Uterus (tissue), 4 donors: ENCODE results near the gene ABCC6. TPM values are rescaled to one million over a fixed set of nuclear protein-coding genes. Genes with fewer than 3 reads are reported as not detected.
A peak's percentile ranks its signal among the peaks of the same experiment; 100 is the strongest.

Experiments
- DNase-seq, 2 donors: peaks; one replicate each; pipeline ENCODE4 v3.0.0-alpha.2; 2019 to 2020
- H3K27ac ChIP-seq, 2 donors: fragments of 200-600 bp; sonication (generic); 1 replicate in 1 of 2; 2 replicates in 1 of 2; pipeline ENCODE4 v1.5.1; 2016 to 2018
- H3K27me3 ChIP-seq, 2 donors: fragments of 200-600 bp; sonication (generic); one replicate each; pipeline ENCODE4 v1.5.1; 2018 to 2019; ENCODE audit warnings: control low read depth in 1 of 2
- H3K36me3 ChIP-seq, 2 donors: fragments of 200-600 bp; sonication (generic); one replicate each; pipeline ENCODE4 v1.5.1; 2019; ENCODE audit warnings: control low read depth in 1 of 2
- H3K4me1 ChIP-seq, 2 donors: fragments of 200-600 bp; sonication (generic); one replicate each; pipeline ENCODE4 v1.5.1; 2018 to 2019; ENCODE audit warnings: control low read depth in 1 of 2
- H3K4me3 ChIP-seq, 2 donors: fragments of 200-600 bp; sonication (generic); 1 replicate in 1 of 2; 2 replicates in 1 of 2; pipeline ENCODE4 v1.5.1; 2018 to 2019; ENCODE audit warnings: mild to moderate bottlenecking in 1 of 2
- H3K9me3 ChIP-seq, 2 donors: fragments of 200-600 bp; sonication (generic); one replicate each; pipeline ENCODE4 v1.5.1; 2019; ENCODE audit warnings: control low read depth in 1 of 2
- POLR2A ChIP-seq, 2 donors: fragments of 450-650 bp; IDR thresholded peaks; one replicate each; pipeline ENCODE4 v1.6.1; 2016; ENCODE audit warnings: antibody characterized with exemption in 2 of 2, mild to moderate bottlenecking in 1 of 2, moderate library complexity in 1 of 2
- intact Hi-C: fragments of 100-400 bp; cut with DNase I; formaldehyde crosslinking; loops from one replicate; pipeline ENCODE4 v1.15.1; 2023; ENCODE audit warnings: low total_unique reads
- total RNA-seq, 4 donors: library from RNA; depleted of rRNA in 3 of 4; stranded (reverse); fragments of >200 nt in 3 of 4; gene quantifications; one replicate each; pipeline versions ENCODE4 v1.1.0 to v1.2.4, GENCODE V29; 2014 to 2023
- TF ChIP-seq, protein P1 (sequence below), 4 experiments: fragments of 200-600 bp in 2 of 4; fragments of 450-650 bp in 2 of 4; sonication (generic) in 2 of 4; IDR thresholded peaks; one replicate each; pipeline ENCODE4 v1.5.1; 2016 to 2019; ENCODE audit warnings: antibody characterized with exemption in 4 of 4, mild to moderate bottlenecking in 2 of 4, moderate library complexity in 1 of 4
- donor health status: DM: yes; HTN: yes; CAD: no.

Gene ABCC6
- total RNA-seq, 4 donors from 2014 or later, result 0.29 to 7.6 (median 1.3) TPM; not detected in 1

DNA sequence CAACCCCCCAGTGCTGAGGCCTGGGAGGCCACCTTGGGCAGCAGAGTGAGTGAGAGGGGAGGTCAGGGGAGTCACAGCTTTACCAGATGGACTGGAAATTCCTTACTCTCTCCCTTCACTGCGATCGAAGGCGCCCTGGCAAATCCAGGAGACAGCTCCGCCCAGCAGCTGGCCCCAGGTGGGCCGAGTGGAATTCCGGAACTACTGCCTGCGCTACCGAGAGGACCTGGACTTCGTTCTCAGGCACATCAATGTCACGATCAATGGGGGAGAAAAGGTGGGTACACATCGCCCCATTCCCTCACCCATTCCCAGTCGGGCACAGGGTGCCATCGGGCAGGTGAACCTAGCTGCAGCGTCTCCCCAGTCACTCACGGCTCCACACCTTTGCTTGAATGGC lies 91.6 kb downstream of the ABCC6 start:
- Histone ChIP-seq H3K27ac (no peak overlapping the region), H3K27me3 (no peaks in the 10 kb centered on the region), H3K36me3 (no peaks in the 10 kb centered on the region), H3K4me3 (no peak overlapping the region), H3K9me3 (no peaks in the 10 kb centered on the region), H3K4me1 (no peaks in the 10 kb centered on the region)
- intact Hi-C loops, result no loop called here
- TF ChIP-seq, protein P1, sequence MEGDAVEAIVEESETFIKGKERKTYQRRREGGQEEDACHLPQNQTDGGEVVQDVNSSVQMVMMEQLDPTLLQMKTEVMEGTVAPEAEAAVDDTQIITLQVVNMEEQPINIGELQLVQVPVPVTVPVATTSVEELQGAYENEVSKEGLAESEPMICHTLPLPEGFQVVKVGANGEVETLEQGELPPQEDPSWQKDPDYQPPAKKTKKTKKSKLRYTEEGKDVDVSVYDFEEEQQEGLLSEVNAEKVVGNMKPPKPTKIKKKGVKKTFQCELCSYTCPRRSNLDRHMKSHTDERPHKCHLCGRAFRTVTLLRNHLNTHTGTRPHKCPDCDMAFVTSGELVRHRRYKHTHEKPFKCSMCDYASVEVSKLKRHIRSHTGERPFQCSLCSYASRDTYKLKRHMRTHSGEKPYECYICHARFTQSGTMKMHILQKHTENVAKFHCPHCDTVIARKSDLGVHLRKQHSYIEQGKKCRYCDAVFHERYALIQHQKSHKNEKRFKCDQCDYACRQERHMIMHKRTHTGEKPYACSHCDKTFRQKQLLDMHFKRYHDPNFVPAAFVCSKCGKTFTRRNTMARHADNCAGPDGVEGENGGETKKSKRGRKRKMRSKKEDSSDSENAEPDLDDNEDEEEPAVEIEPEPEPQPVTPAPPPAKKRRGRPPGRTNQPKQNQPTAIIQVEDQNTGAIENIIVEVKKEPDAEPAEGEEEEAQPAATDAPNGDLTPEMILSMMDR (IDR thresholded peaks at IDR 0.05), result no peak
- no peak for TF ChIP-seq POLR2A (IDR thresholded peaks at IDR 0.05)
- no peak for DNase-seq

DNA sequence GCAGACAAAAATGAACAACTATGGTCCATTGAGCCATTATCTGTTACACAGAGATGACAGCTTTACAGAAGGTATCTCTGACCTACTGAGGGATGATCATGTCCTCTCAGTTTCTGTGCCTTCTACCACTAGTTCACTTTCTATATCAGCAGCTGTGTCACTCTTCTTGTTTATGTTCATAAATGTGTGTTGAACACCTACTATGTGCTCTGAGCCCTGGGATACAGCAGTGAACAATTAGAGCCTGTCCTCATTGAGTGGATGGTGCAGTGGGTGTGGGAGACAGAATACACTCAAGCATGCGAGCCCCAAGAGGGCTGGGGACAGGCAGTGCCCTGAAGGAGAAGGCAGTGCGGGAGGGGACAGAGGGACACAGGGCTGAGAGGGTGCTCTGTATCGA lies 92.1 kb downstream of the ABCC6 start:
- H3K36me3 ChIP-seq, result no peaks in the 10 kb centered on the region
- no peak overlapping the region for H3K27ac ChIP-seq
- intact Hi-C loops, result no loop called here
- TF ChIP-seq, protein P1 (IDR thresholded peaks at IDR 0.05), result no peak
- no peak for TF ChIP-seq POLR2A (IDR thresholded peaks at IDR 0.05)
- no peaks in the 10 kb centered on the region for H3K27me3 ChIP-seq
- H3K9me3 ChIP-seq, result no peaks in the 10 kb centered on the region
- no peaks in the 10 kb centered on the region for H3K4me1 ChIP-seq
- no peak overlapping the region for H3K4me3 ChIP-seq
- no peak for DNase-seq

DNA sequence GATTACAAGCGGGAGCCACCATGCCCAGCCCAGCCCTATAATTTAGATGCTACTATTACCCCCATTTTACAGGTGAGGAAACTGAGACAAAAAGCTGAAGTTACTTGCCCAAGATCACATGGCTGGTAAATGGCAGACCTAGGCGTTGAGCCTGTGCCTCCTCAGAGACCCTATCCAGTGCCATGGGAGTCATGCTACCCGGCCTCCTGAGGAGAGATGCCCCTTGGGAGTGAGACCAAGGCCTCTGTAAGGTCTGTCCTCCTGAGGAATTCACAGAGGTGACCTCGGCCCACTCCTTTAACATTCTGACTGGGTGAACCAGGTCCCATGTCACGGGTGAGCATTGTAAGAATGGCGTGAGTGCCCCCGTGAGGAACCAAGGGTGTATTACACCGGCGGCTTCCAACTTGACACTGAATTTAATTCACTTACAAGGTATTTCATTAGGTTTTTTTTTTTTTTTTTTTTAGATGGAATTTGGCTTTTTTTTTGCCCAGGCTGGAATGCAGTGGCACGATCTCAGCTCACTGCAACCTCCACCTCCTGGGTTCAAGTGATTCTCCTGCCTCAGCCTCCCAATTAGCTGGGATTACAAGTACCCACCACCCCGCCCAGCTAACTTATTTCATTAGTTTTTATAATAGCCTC lies 95.7 kb downstream of the ABCC6 start:
- TF ChIP-seq, protein P1 (IDR thresholded peaks at IDR 0.05), result peak; percentile 86 to 89 (median 88)
- no peak for TF ChIP-seq POLR2A (IDR thresholded peaks at IDR 0.05)
- H3K9me3 ChIP-seq, result peaks cover 0 to 9% of the 10 kb centered on the region in 2 donors
- no peaks in the 10 kb centered on the region for H3K4me1 ChIP-seq
- peak overlapping the region; percentile 46 to 48 for H3K27ac ChIP-seq
- H3K27me3 ChIP-seq, result no peaks in the 10 kb centered on the region
- peak; percentile 70 to 74 for DNase-seq
- intact Hi-C loops, result loop anchor here (10.0 kb wide), 1 partner anchor 353 kb away; no protein-coding TSS in a partner anchor
- no peaks in the 10 kb centered on the region for H3K36me3 ChIP-seq
- no peak overlapping the region for H3K4me3 ChIP-seq

DNA sequence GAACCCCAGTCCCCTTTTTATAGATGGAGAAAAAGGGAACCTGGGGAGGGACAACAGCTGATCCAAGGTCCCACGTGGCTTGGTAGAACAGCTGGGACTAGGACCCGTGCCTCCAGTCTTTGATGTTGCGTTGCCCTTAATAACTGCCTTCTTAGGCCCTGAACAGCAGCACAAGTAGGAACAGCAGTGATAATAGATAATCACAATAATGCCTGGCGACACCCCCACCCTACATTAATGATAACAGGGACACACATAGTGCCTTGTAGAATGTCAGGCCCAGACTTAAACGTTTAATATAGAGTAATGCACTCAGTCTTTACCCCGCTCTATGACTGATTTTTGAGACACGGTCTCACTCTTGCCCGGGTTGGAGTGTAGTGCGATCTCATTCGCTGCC lies 96.4 kb downstream of the ABCC6 start:
- intact Hi-C loops, result loop anchor here (10.0 kb wide), 1 partner anchor 352 kb away; no protein-coding TSS in a partner anchor
- no peak for DNase-seq
- Histone ChIP-seq H3K27me3 (no peaks in the 10 kb centered on the region), H3K27ac (peak overlapping the region in 1 of 2 donors; percentile 46), H3K9me3 (peaks cover 0 to 9% of the 10 kb centered on the region in 2 donors), H3K4me3 (no peak overlapping the region), H3K4me1 (no peaks in the 10 kb centered on the region), H3K36me3 (no peaks in the 10 kb centered on the region)
- TF ChIP-seq, protein P1 (IDR thresholded peaks at IDR 0.05), result no peak
- no peak for TF ChIP-seq POLR2A (IDR thresholded peaks at IDR 0.05)

DNA sequence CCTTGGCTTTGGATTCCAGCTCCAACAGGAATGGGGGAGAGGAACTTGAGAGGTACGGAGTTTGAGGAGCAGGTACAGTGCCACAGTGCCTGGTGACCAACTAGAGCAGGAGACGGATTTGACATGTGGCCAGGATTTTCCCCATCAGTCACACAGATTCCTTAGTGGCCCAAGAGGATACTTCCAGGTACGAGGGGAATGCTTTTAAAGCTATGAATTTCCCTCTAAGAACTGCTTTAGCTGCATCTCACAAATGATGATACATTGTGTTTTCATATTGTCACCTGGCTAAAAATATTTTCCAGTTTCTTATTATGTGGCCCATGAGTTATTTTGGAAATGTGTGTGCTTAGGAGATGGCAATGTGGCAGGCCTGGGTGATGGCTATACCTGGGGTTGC lies 98.3 kb downstream of the ABCC6 start:
- H3K36me3 ChIP-seq, result no peaks in the 10 kb centered on the region
- TF ChIP-seq, protein P1 (IDR thresholded peaks at IDR 0.05), result no peak
- no peak for TF ChIP-seq POLR2A (IDR thresholded peaks at IDR 0.05)
- H3K9me3 ChIP-seq, result peaks cover 0 to 9% of the 10 kb centered on the region in 2 donors
- no peaks in the 10 kb centered on the region for H3K27me3 ChIP-seq
- H3K4me3 ChIP-seq, result no peak overlapping the region
- intact Hi-C loops, result loop anchor here (10.0 kb wide), 1 partner anchor 350 kb away; no protein-coding TSS in a partner anchor
- no peaks in the 10 kb centered on the region for H3K4me1 ChIP-seq
- H3K27ac ChIP-seq, result no peak overlapping the region
- no peak for DNase-seq
